Activated CD4-positive, alpha-beta T cell treated with anti-CD3 and anti-CD28 coated beads, Interleukin-2, amount 50 U/mL, for 4 hours (primary cell): Measurements from ENCODE around the gene ZC3H15.
"Not testable (repeated sequence)": the region's sequence is repeated elsewhere in the genome, so short reads cannot be mapped to it uniquely, and the experiment has no call there.

Experiments used
- DNase-seq, 2 experiments: peaks; one replicate each; pipeline ENCODE4 v3.0.0-alpha.2; 2020

Gene ZC3H15

GRCh38 chr2:186485871-186486650 is at the start of gene ZC3H15:
Gene ZC3H15, plus strand, starts transcription at chr2:186486260. Its CDS starts 123 bp downstream, at chr2:186486383.
- DNase-seq, result peak; percentile 91 to 95

DNA sequence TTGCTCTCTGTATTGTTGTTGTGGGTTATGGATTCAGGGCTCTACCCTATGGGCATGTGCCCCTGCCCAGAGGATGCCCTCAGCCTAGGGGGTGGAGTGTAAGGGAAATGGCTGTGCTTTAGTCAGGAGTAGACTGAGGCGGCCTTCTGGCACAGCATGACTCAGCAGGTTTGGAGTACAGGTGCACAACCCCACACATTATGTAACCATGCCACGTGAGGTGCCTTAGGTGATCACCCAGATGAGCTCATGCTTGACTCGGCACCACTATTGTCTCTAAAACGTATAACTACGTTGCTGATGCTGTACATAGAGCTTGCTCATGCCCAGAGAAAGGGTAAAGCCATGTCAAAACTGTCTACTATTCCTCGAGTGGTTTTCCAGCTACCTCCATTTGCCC is 48.3 kb upstream of the ZC3H15 start:
- DNase-seq, result no peak

DNA sequence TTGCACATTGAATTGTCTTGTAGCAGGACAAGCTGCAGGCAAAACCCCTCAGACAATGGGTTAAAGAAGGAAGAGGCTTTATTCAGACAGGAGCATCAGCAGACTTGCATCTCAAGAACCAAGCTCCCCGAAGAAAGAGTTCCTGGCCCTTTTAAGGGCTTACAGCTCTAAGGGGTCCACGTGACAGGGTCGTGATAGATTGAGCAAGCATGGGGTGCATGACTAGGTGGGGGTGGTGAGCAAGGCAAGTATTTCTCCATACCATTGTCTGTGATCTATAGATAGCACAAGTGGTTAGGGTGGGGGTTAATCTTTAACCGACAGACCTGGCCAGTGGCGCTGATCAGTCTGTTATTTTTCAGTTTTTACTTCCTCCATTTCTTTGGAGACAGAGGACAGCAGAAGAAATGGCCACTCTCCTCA is 46.4 kb upstream of the ZC3H15 start:
- DNase-seq, result not testable (repeated sequence)

GRCh38 chr2:186440506-186440905 is 45.6 kb upstream of the ZC3H15 start:
- no peak for DNase-seq

GRCh38 chr2:186442885-186443284 is 43.2 kb upstream of the ZC3H15 start:
- DNase-seq, result no peak

GRCh38 chr2:186443851-186444250 is 42.2 kb upstream of the ZC3H15 start:
- no peak for DNase-seq

DNA sequence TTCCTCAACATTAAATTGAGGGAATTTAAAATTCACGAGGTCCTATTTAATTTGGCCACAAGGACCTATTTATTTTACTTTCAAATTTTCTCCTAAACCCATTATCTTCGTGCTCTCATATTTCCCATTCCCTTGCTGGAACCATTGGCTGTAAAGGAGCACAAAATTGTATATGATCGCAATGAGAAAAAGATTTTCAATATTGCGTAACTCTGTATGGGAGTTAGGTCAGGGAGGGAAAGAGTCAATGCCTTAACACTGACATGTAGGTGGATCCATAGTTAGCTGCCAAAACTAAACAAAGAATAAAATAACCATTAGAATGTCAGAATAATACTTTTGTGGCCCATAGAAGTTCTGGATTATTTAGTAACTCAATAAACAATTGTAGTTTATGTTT is 40.6 kb upstream of the ZC3H15 start:
- DNase-seq, result no peak

DNA sequence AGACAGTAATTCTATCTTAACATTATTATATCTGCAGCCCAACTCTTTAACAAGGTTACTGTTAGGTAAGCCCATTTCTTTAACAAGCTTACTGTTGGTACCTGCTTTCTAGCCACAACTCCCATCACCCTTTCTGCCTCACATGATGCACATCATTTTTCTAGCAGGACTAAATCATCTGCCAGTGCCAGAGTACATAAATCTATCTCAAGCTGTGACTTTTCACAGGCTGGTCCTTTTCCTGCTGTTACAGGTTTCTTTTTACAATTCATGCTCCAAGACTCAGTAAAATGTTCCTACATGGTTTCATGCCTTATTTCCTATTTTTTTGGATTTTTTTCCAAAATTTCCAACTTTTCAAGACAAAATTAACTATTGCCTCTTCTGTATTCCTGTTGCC is 30.4 kb upstream of the ZC3H15 start:
- DNase-seq, result no peak

DNA sequence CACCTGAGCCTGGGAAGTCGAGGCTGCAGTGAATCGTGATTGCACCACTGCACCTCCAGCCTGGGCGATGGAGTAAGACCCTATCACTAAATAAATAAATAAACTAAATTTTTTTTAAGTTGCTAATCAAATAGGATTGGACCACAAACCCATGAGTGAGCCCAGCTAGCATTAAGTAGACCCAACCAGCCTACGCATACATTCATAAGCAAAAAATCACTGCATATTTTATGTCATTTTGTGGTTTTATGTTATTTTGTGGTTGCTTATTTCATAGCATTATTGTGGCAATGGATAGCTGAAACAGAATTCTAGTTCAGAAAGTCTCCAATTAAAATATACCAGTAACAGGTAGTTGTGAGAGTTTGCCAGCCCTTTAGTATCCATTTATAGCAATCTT is 29.1 kb upstream of the ZC3H15 start:
- no peak for DNase-seq

- no peak for DNase-seq
These were observed 28.2 kb upstream of the ZC3H15 start for GRCh38 chr2:186457908-186458307.

- DNase-seq, result no peak
These were observed 27.1 kb upstream of the ZC3H15 start for GRCh38 chr2:186459009-186459408.

GRCh38 chr2:186460465-186460864 is 25.6 kb upstream of the ZC3H15 start:
- no peak for DNase-seq

GRCh38 chr2:186466743-186467142 is 19.3 kb upstream of the ZC3H15 start:
- no peak for DNase-seq

DNA sequence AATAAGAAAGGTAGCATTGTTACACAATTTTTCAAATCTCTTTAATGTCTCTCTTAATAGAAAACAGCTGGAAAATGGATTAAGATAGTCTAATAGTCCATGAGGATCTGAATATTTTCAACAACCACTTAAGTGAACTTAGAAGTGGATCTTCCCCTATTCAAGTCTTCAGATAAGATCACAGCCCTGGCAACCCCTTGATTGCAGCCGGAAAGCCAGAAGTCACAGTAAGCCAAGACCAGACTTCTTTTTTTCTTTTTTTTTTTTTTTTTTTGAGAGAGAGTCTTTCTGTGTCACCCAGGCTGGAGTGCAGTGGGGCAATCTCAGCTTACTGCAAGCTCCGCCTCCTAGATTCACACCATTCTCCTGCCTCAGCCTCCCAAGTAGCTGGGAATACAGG is 18.6 kb upstream of the ZC3H15 start:
- DNase-seq, result no peak

DNA sequence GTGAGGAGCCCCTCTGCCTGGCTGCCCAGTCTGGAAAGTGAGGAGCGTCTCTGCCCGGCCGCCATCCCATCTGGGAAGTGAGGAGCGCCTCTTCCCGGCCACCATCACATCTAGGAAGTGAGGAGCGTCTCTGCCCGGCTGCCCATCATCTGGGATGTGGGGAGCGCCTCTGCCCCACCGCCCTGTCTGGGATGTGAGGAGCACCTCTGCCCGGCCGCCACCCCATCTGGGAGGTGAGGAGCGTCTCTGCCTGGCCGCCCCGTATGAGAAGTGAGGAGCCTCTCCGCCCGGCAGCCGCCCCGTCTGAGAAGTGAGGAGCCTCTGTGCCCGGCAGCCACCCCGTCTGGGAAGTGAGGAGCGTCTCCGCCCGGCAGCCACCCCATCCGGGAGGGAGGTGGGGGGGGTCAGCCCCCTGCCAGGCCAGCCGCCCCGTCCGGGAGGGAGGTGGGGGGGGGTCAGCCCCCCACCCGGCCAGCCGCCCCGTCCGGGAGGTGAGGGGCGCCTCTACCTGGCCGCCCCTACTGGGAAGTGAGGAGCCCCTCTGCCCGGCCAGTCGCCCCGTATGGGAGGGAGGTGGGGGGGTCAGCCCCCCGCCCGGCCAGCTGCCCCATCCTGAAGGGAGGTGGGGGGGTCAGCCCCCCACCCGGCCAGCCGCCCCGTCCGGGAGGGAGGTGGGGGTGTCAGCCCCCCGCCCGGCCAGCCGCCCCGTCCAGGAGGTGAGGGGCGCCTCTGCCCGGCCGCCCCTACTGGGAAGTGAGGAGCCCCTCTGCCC is 13.2 kb upstream of the ZC3H15 start:
- not testable (repeated sequence) for DNase-seq

- DNase-seq, result not testable (repeated sequence)
These were observed 11.8 kb upstream of the ZC3H15 start for GRCh38 chr2:186474239-186474638.

DNA sequence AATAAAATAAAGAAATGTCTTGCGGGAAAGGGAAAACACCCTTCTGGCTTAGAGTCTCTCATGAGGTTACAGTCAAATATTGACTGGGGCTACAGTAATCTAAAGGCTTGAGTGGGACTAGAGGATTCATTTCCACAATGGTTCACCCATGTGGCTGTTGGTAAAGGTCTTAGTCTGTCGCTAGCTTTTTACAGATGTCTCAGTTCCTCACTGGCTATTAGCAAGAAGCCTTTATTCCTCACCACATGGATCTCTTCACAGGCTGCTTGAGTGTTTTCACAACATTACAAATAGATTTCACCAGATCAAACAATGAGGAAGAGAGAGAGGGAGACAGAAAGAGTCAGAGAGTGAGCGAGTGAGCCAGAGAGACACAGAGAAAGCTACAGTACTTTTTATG is 8.3 kb upstream of the ZC3H15 start:
- DNase-seq, result no peak

DNA sequence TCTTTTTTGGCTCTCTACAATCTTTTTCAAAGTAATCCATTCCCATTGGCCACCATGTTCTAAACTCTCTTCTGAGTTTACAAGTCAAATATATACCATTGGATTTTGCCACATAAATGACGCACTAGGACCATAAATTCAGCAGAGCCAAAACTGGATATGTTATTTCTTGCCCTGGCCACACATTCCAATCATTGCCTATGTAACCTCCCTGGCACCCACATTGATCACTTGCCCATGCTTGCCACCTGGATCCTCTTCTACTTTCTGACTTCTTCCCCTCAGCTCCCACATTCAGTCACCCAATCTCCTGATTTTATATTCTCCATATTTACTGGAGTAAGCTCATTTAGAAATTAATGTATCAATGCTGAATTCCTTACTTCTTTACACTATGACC is 5.1 kb upstream of the ZC3H15 start:
- DNase-seq, result no peak

- DNase-seq, result no peak
These were observed 1.9 kb upstream of the ZC3H15 start for GRCh38 chr2:186484062-186484735.

DNA sequence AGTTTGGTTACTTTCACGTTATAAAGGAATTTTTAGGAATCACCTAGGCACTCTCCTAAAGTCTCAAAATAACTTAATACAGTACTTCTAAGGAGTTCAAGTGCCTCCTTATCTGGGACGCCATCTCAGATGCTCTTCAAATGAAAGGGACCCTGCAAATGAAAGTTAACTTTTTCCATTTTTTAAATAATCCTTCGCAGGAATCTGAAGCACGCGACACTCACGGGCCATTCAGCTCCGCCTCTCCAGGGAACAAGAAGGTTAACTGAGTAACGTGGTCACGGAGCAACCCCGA is 537 bp upstream of the ZC3H15 start:
- DNase-seq, result no peak

DNA sequence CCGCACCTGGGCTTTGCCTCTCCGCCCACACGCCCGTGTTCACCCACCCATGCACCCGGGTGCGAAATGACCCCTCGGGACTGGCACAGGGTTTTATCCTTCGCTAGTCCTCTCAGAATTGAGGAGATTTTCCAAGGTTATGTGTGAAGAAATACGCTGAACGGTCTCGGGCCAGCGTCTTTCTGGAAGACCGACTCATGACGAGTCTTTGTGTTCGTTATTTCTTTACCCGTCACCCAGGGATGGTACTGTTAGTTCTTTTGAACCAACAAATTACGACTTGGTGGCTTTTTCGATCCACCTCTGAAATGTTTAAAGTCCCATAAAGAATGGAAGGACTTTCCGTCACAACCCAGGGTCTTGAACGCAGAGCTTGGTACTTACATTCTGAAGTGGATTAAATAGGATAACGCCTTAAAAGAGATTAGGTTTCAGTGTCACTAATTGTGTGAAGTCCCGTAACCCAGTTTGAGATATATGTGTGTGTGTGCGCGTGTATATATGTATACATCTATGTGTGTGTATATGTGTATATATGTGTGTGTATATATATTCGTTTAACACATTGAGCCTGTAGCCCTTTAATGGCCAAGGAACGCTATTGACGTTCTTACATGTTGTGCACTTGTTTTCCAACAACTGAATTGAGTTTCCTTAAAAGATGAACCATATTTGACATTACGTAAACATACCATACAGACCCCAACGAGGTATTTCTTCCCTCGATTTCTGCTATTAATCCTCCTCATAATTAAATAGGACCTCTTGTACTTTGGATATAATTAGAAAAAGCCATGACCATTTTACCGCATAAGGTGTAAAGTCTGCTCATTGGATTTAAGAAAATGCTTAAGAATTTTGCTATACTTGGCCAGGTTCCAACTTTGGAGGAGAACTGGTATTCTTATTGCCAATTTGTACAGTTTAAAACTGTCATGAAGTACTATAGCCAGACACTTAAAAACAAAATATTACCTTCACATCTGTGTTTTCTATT is 889 bp downstream of the ZC3H15 start:
- no peak for DNase-seq

GRCh38 chr2:186493564-186494085 is 7.6 kb downstream of the ZC3H15 start:
- no peak for DNase-seq
